ENCODE results near the gene ZFYVE28. TPM values are rescaled to one million over a fixed set of nuclear protein-coding genes. Genes with fewer than 3 reads are reported as not detected.
A peak's percentile ranks its signal among the peaks of the same experiment; 100 is the strongest.

ZFYVE28 gene
- total RNA-seq, 3 donors from 2014 or later: 32.4 to 56.4 (median 42.9) TPM

- H3K4me3 ChIP-seq: no peak overlapping the region
- DNase-seq: peak in 2 of 3 donors; percentile 28 to 46
- peaks cover 11% of the 10 kb centered on the region for H3K4me1 ChIP-seq (ENCODE audit: low read depth)
- TF ChIP-seq CTCF (IDR thresholded peaks at IDR 0.05): no peak
- H3K9me3 ChIP-seq: no peaks in the 10 kb centered on the region
- intact Hi-C loops (cut with DNase I, micrococcal nuclease): no loop called here
- no peak for ATAC-seq
- H3K36me3 ChIP-seq (ENCODE audit: low read depth): peaks cover 3% of the 10 kb centered on the region
These were observed 171.1 kb downstream of the ZFYVE28 start for GRCh38 chr4:2247128-2248043.

GRCh38 chr4:2246384-2247127 lies 171.9 kb downstream of the ZFYVE28 start:
- ATAC-seq: no peak
- Histone ChIP-seq H3K4me1 (ENCODE audit: low read depth) (peaks cover 11% of the 10 kb centered on the region), H3K36me3 (ENCODE audit: low read depth) (peaks cover under 1% of the 10 kb centered on the region), H3K9me3 (no peaks in the 10 kb centered on the region), H3K4me3 (no peak overlapping the region)
- intact Hi-C loops (cut with DNase I, micrococcal nuclease): no loop called here
- peak in 2 of 3 donors; percentile 23 to 50 for DNase-seq
- no peak for TF ChIP-seq CTCF (IDR thresholded peaks at IDR 0.05)

DNA sequence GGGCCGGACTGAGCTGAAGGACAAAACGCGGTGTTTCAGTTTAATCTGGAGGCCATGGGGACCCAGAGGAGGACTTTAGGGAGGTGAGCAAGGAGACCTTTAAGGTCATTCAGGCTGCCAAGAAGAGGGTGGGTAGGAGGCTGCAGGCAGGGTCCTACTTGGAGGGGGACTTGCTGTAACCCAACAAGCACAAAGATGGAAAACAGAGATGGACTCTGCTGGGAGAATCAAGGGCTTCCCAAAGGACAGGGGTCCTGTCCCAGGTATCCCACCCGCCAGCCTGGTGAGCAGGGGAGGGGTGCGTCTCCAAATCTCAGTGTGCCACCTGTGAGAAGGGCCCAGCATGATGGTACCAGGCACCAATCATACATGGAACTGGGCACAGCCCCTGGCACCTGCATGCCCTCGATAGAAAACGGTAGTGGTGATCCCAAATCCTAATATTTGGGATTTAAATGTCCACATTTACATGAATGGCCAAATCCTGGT lies 172.6 kb downstream of the ZFYVE28 start:
- no peak for DNase-seq
- Histone ChIP-seq H3K4me3 (no peak overlapping the region), H3K36me3 (ENCODE audit: low read depth) (no peaks in the 10 kb centered on the region), H3K9me3 (no peaks in the 10 kb centered on the region), H3K4me1 (ENCODE audit: low read depth) (peaks cover 12% of the 10 kb centered on the region)
- ATAC-seq: no peak
- no peak for TF ChIP-seq CTCF (IDR thresholded peaks at IDR 0.05)
- intact Hi-C loops (cut with DNase I, micrococcal nuclease): no loop called here

GRCh38 chr4:2245057-2245786 lies 173.2 kb downstream of the ZFYVE28 start:
- peaks cover 18% of the 10 kb centered on the region for H3K4me1 ChIP-seq (ENCODE audit: low read depth)
- intact Hi-C loops (cut with DNase I, micrococcal nuclease): no loop called here
- no peaks in the 10 kb centered on the region for H3K36me3 ChIP-seq (ENCODE audit: low read depth)
- no peak for ATAC-seq
- H3K9me3 ChIP-seq: no peaks in the 10 kb centered on the region
- peak in 1 of 3 donors; percentile 34 for DNase-seq
- no peak overlapping the region for H3K4me3 ChIP-seq
- TF ChIP-seq CTCF (IDR thresholded peaks at IDR 0.05): no peak

DNA sequence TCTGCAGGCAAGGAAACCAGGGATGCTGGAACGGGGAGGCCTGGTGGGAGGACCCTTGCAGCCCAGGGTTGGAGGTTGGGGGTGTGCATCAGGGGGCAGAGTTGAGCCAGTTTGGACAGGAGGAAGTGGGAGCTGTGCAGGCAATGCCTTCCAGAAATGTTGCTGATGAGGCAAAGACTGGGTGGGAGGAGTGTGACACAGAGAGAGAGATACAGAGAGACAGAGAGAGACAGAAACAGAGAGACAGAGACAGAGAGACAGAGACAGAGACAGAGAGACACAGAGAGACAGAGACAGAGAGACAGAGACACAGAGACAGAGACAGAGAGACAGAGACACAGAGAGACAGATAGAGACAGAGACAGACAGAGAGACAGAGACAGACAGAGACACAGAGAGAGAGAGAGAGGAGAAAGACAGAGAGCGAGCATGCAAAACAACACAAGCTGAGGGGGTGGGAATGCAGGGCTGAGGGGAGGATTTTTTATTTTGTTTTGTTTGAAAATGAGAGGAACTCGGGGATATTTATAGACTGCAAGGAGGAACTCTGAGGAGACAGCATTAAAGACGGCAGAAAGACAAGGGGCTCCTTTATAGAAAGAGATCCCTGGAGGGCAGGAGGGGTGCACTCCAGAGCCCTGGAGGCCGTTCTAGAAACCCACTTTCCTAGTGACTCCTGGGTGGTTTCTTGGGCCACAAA lies 174.6 kb downstream of the ZFYVE28 start:
- intact Hi-C loops (cut with DNase I, micrococcal nuclease): no loop called here
- ATAC-seq (no peak), DNase-seq (peak in 2 of 3 donors; percentile 50 to 62)
- H3K36me3 ChIP-seq (ENCODE audit: low read depth): no peaks in the 10 kb centered on the region
- peaks cover 28% of the 10 kb centered on the region for H3K4me1 ChIP-seq (ENCODE audit: low read depth)
- H3K9me3 ChIP-seq: no peaks in the 10 kb centered on the region
- no peak for TF ChIP-seq CTCF (IDR thresholded peaks at IDR 0.05)
- H3K4me3 ChIP-seq: no peak overlapping the region

Measured in mucosa of descending colon (tissue), 3 donors.